Heart left ventricle (tissue), 16 donors: ENCODE data around the gene SIRT1. TPM values are rescaled to one million over a fixed set of nuclear protein-coding genes. Genes with fewer than 3 reads are reported as not detected.

Experiments used
- ATAC-seq, 4 donors: fragments of 200-7000 bp; cut with Tn5 transposase; one replicate each; pipeline ENCODE4 v1.9.1; 2020 to 2022; ENCODE audit warnings: moderate library complexity in 4 of 4, mild to moderate bottlenecking in 3 of 4, moderate number of reproducible peaks in 1 of 4
- DNase-seq, 5 donors: peaks; one replicate each; pipeline ENCODE4 v3.0.0-alpha.2; 2020
- H3K27ac ChIP-seq, 12 donors: fragments of 200-600 bp; sonication (generic) in 4 of 12; one replicate each; pipeline versions ENCODE4 v1.5.0 to v1.8.0; 2016 to 2022; ENCODE audit warnings: mild to moderate bottlenecking in 2 of 12
- H3K27me3 ChIP-seq, 9 donors: fragments of 200-600 bp; sonication (generic) in 2 of 9; one replicate each; pipeline versions ENCODE4 v1.5.1 to v1.8.0; 2016 to 2022; ENCODE audit warnings: mild to moderate bottlenecking in 3 of 9
- H3K36me3 ChIP-seq, 9 donors: fragments of 200-600 bp; sonication (generic) in 2 of 9; one replicate each; pipeline versions ENCODE4 v1.5.0 to v1.8.0; 2018 to 2022; ENCODE audit warnings: mild to moderate bottlenecking in 2 of 9
- H3K4me1 ChIP-seq, 12 donors: fragments of 200-600 bp; sonication (generic) in 4 of 12; one replicate each; pipeline versions ENCODE4 v1.5.0 to v1.8.0; 2016 to 2022; ENCODE audit warnings: mild to moderate bottlenecking in 3 of 12
- H3K4me3 ChIP-seq, 12 donors: fragments of 200-600 bp; sonication (generic) in 4 of 12; one replicate each; pipeline versions ENCODE4 v1.5.0 to v1.8.0; 2017 to 2022; ENCODE audit warnings: mild to moderate bottlenecking in 9 of 12, moderate library complexity in 4 of 12
- H3K9me3 ChIP-seq, 12 donors: fragments of 200-600 bp; sonication (generic) in 4 of 12; one replicate each; pipeline versions ENCODE4 v1.5.0 to v1.8.0; 2016 to 2022; ENCODE audit warnings: mild to moderate bottlenecking in 1 of 12
- POLR2A ChIP-seq, 2 donors: fragments of 450-650 bp; IDR thresholded peaks; one replicate each; pipeline ENCODE4 v1.6.1; 2017; ENCODE audit warnings: antibody characterized with exemption in 2 of 2, mild to moderate bottlenecking in 2 of 2, moderate library complexity in 2 of 2
- WGBS, 4 donors: extraction: QIAGEN DNeasy Blood & Tissue Kit in 2 of 4; methylation state at CpG; one replicate each; pipeline versions ENCODE4 v1.1.5 to v1.1.7; 2013 to 2018; 5-methylcytosine and 5-hydroxymethylcytosine counted together
- intact Hi-C, 10 donors: fragments of 100-400 bp; cut with DNase I; formaldehyde crosslinking; loops; one replicate each; pipeline versions ENCODE4 v1.11.1 to v1.14.2; 2022
- polyA plus RNA-seq, 2 donors: library from polyadenylated mRNA; stranded (reverse); fragments of 200-250 nt; gene quantifications; one replicate each; pipeline ENCODE4 v1.2.3, GENCODE V29; 2013
- total RNA-seq, 9 donors: library from RNA; depleted of rRNA in 2 of 9; stranded (reverse); fragments of >200 nt in 2 of 9; fragmentation: NEBNext Ultra II Directional in 3 of 9; extraction: Animal tissue kit (Norgen Biotek cat#: 25700) in 3 of 9; gene quantifications; one replicate each; pipeline versions ENCODE4 v1.1.0 to v1.2.4, GENCODE V29; 2016 to 2023
- TF ChIP-seq, protein P1 (sequence below), 12 donors: fragments of 200-600 bp; sonication (generic) in 4 of 12; IDR thresholded peaks; one replicate each; pipeline versions ENCODE4 v1.5.0 to v1.8.0; 2018 to 2022; ENCODE audit warnings: antibody characterized with exemption in 12 of 12, mild to moderate bottlenecking in 5 of 12
- donor health status: ischemic (EF 13 %, LVEDD 7.1; RV severe dilation, severe dysfunction).
- donor health status: healthy with polysubstance abuse.
- donor health status: DM: no; HTN: yes; CAD: no.
- donor health status: DM: no; HTN: no; CAD: no.
- donor health status: ischemic (EF 25% LVEDD 6.9; RV normal size, moderate dysfunction).
- donor health status: ischemic (EF 25% LVEDD 5.7; RV mildly dilated, moderate dysfunction).
- donor health status: healthy.
- donor health status: DM: yes; HTN: yes; CAD: no.
- donor health status: ischemic (EF 35%, LVEDD 5.7; RV mildly dilated, moderate dysfunction).
- donor health status: nonischemic (EF 11% LVEDD 7.7; RV severe dilation, severe dysfunction).
- donor health status: DM: yes; HTN: yes; CAD: no.
- donor health status: PGD.
- donor health status: ischemic (EF 29% LVEDD 5.4; RV normal size, mild dysfunction).
- donor health status: nonischemic (EF 23%, LVEDD 6.1; RV moderate dilation, normal function).

SIRT1 gene
- total and polyA plus RNA-seq, 11 donors = 6.0 to 19.1 (median 11.1) TPM

DNA sequence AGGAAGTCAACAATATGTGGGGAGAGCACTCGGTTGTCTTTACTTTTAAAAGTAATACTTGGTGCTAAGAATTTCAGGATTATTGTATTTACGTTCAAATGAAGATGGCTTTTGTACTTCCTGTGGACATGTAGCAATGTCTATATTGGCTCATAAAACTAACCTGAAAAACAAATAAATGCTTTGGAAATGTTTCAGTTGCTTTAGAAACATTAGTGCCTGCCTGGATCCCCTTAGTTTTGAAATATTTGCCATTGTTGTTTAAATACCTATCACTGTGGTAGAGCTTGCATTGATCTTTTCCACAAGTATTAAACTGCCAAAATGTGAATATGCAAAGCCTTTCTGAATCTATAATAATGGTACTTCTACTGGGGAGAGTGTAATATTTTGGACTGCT, 32.7 kb downstream of the SIRT1 start:
- intact Hi-C loops = no loop called here
- Histone ChIP-seq H3K27ac (no peak overlapping the region), H3K36me3 (peaks cover 0 to 86% (median 74%) of the 10 kb centered on the region in 9 donors), H3K4me3 (no peak overlapping the region), H3K27me3 (no peaks in the 10 kb centered on the region), H3K4me1 (no peaks in the 10 kb centered on the region), H3K9me3 (no peaks in the 10 kb centered on the region)
- 90 to 92% (median 90%) methylated on average over 2 of the region's 2 CpGs for WGBS, 4 donors
- TF ChIP-seq POLR2A (IDR thresholded peaks at IDR 0.05) = no peak
- TF ChIP-seq, protein P1, sequence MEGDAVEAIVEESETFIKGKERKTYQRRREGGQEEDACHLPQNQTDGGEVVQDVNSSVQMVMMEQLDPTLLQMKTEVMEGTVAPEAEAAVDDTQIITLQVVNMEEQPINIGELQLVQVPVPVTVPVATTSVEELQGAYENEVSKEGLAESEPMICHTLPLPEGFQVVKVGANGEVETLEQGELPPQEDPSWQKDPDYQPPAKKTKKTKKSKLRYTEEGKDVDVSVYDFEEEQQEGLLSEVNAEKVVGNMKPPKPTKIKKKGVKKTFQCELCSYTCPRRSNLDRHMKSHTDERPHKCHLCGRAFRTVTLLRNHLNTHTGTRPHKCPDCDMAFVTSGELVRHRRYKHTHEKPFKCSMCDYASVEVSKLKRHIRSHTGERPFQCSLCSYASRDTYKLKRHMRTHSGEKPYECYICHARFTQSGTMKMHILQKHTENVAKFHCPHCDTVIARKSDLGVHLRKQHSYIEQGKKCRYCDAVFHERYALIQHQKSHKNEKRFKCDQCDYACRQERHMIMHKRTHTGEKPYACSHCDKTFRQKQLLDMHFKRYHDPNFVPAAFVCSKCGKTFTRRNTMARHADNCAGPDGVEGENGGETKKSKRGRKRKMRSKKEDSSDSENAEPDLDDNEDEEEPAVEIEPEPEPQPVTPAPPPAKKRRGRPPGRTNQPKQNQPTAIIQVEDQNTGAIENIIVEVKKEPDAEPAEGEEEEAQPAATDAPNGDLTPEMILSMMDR (IDR thresholded peaks at IDR 0.05) = no peak
- ATAC-seq (no peak), DNase-seq (no peak)

DNA sequence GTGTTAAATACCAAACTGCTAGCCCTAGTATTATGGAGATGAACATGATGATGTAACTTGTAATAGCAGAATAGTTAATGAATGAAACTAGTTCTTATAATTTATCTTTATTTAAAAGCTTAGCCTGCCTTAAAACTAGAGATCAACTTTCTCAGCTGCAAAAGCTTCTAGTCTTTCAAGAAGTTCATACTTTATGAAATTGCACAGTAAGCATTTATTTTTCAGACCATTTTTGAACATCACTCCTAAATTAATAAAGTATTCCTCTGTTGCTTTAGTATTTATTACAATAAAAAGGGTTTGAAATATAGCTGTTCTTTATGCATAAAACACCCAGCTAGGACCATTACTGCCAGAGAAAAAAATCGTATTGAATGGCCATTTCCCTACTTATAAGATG, 33.2 kb downstream of the SIRT1 start:
- WGBS, 4 donors = 75 to 83% (median 80%) methylated on average over 1 of the region's 1 CpG
- Histone ChIP-seq H3K27me3 (no peaks in the 10 kb centered on the region), H3K36me3 (peaks cover 0 to 86% (median 74%) of the 10 kb centered on the region in 9 donors), H3K9me3 (no peaks in the 10 kb centered on the region), H3K4me1 (no peaks in the 10 kb centered on the region), H3K27ac (no peak overlapping the region), H3K4me3 (no peak overlapping the region)
- intact Hi-C loops = no loop called here
- TF ChIP-seq, protein P1 (IDR thresholded peaks at IDR 0.05) = no peak
- no peak for TF ChIP-seq POLR2A (IDR thresholded peaks at IDR 0.05)
- ATAC-seq (no peak), DNase-seq (no peak)

DNA sequence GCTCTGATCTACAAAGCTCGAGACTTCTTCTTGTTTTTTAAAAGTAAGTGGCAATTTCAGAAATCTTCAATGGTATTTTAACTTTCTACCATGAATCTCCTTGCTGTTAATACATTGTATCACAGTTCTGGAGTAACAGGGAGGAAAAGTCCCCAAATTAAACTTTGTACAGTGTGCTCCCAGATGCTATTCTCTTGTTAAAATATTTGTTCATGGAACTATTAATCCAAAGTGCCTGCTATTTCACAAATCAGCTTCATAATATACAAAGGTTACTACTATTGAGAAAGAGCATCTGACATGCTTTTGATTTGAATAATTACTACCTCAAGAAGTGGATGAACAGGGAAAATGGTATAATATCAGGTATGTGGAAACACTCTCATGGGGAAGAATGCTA, 36.6 kb downstream of the SIRT1 start:
- no peak for ATAC-seq
- intact Hi-C loops = no loop called here
- no peak overlapping the region for H3K4me3 ChIP-seq
- peaks cover 0 to 86% (median 73%) of the 10 kb centered on the region in 9 donors for H3K36me3 ChIP-seq
- 93 to 99% (median 97%) methylated on average over 1 of the region's 1 CpG for WGBS, 4 donors
- no peaks in the 10 kb centered on the region for H3K27me3 ChIP-seq
- TF ChIP-seq POLR2A (IDR thresholded peaks at IDR 0.05) = no peak
- TF ChIP-seq, protein P1 (IDR thresholded peaks at IDR 0.05) = no peak
- H3K27ac ChIP-seq = no peak overlapping the region
- DNase-seq = no peak
- no peaks in the 10 kb centered on the region for H3K4me1 ChIP-seq
- H3K9me3 ChIP-seq = no peaks in the 10 kb centered on the region

- H3K27ac ChIP-seq = no peak overlapping the region
Measured at GRCh38 chr10:67923551-67923950, 39.1 kb downstream of the SIRT1 start.

More at GRCh38 chr10:67923551-67923950, 39.1 kb downstream of the SIRT1 start:
- H3K27me3 ChIP-seq = no peaks in the 10 kb centered on the region
- 97 to 98% (median 98%) methylated on average over 5 of the region's 5 CpGs for WGBS, 4 donors
- H3K36me3 ChIP-seq = peaks cover 0 to 86% (median 68%) of the 10 kb centered on the region in 9 donors
- no peaks in the 10 kb centered on the region for H3K4me1 ChIP-seq
- intact Hi-C loops = no loop called here
- H3K4me3 ChIP-seq = no peak overlapping the region
- TF ChIP-seq, protein P1 (IDR thresholded peaks at IDR 0.05) = no peak
- TF ChIP-seq POLR2A (IDR thresholded peaks at IDR 0.05) = no peak
- ATAC-seq (no peak), DNase-seq (no peak)
- no peaks in the 10 kb centered on the region for H3K9me3 ChIP-seq
